Measurements from ENCODE around the gene TCEAL3. TPM values are rescaled to one million over a fixed set of nuclear protein-coding genes. Genes with fewer than 3 reads are reported as not detected.
"Not testable (repeated sequence)": the region's sequence is repeated elsewhere in the genome, so short reads cannot be mapped to it uniquely, and the experiment has no call there.

The TCEAL3 gene
- total RNA-seq = 19.3 TPM
- long read RNA-seq, transcript TCEAL3-202 (3 exons, 1,113 nt) = major isoform, 7 of 12 reads
- long read RNA-seq, partial matches to known transcripts = 2 of 12 reads
- long read RNA-seq, other reads (novel, unspliced or antisense) = 1 of 12 reads

DNA sequence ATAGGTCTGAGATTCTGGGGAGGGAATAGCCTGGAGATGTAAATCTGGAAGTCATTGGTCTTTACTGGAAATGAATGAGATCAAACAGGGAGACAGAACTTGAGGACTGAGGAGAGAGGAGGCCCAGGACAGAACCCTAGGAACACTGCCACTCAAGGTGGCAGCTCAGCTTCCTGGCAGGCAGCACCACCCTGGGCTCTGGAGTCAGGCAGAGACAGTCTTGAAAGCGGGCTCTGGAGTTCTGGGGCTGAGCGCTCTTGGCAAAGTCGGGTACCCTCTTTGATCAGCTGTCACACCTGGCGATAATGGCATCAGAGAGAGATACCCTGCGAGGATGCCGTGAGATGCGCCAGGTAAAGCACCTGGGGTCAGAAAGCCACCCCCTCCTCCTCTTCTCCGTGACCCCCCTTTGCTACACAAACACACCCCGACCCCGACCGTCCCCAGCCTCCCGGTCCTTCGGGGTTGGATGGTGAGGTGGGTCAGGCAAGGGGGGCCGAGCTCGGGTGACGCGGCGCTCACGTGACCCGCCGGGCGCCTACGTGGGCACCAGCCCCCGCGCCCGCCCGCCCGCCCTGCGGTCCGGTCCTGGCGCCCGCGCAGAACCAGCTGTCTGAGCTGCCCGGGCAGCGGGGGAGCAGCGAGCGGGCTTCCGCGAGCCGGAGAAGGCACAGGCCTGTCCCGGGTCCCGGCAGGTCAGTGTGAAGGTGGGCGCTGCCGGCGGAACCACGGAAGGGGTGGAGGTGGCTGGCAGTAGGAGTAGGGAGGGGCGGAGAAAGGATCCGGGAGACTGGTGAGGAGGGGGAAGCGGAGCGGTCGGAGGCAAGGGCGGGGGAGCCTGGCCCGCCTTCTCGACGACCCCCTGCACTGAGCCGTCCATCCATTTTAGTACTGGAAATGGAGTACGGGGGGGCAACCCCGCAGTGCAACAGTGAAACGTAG is at the start of gene TCEAL3:
Gene TCEAL3, plus strand, starts transcription at position 600 of the 942 bp plus-strand sequence. CDS start 1,102 bp downstream, outside the sequence.
- intact Hi-C loops (cut with DNase I) = loop anchor here (2.0 kb wide), 1 partner anchor 21 kb away; the partner anchor contains the start of gene TCEAL1
- peak; percentile 79 for DNase-seq (ENCODE audit: missing footprints)
- peak; percentile 89 for ATAC-seq

GRCh38 chrX:103560256-103560655 is 47.5 kb upstream of the TCEAL3 start:
- ATAC-seq = no peak
- intact Hi-C loops (cut with DNase I) = no loop called here
- DNase-seq (ENCODE audit: missing footprints) = no peak

- DNase-seq (ENCODE audit: missing footprints) (no peak), ATAC-seq (no peak)
- intact Hi-C loops (cut with DNase I) = no loop called here
These were observed 45.0 kb upstream of the TCEAL3 start for GRCh38 chrX:103562801-103563200.

GRCh38 chrX:103565197-103565596 is 42.6 kb upstream of the TCEAL3 start:
- no peak for DNase-seq (ENCODE audit: missing footprints)
- intact Hi-C loops (cut with DNase I) = no loop called here
- no peak for ATAC-seq

- intact Hi-C loops (cut with DNase I) = no loop called here
- no peak for DNase-seq (ENCODE audit: missing footprints)
- ATAC-seq = no peak
These were observed 42.0 kb upstream of the TCEAL3 start for GRCh38 chrX:103565752-103566151.

DNA sequence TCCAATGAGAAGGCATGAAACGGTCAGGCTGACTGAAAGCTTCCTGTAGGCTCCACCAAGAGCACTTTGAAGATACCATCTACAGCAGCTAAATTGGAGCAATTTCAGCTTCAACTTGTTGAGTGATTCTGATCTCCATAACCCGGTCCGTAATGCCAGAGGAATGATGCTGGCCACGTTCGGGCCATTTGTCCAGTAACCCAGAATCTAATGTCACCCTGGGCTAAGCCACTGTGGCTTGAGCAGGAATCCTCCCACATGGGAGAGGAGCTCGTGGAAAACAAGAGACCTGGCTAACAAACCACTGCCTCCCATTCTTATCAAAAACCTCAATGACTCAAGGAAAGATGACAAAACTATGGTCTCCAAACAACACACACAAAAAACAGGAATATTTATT is 36.6 kb upstream of the TCEAL3 start:
- intact Hi-C loops (cut with DNase I) = no loop called here
- ATAC-seq (no peak), DNase-seq (ENCODE audit: missing footprints) (no peak)

GRCh38 chrX:103571726-103572125 is 36.0 kb upstream of the TCEAL3 start:
- intact Hi-C loops (cut with DNase I) = no loop called here
- DNase-seq (ENCODE audit: missing footprints) (no peak), ATAC-seq (no peak)

DNA sequence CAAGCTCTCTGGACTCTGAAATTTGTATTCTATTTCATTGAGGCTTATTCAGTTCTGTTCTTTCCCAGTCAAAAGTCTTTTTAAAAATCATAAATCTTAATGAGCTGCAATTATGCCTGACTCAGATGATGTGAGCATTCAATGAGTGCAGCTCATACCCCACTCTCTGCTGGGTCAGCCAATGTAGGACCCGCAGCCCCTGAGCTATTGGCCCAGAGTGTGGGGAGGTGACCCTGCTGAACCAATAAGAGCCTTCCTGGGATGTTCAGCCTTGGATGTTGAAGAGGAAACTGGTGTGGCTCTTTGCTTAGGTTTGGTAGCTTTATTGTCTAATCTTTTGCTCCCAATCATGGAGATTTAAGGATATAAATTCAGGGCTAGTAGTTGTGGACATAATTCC is 34.6 kb upstream of the TCEAL3 start:
- DNase-seq (ENCODE audit: missing footprints) = no peak
- intact Hi-C loops (cut with DNase I) = no loop called here
- ATAC-seq = no peak

- intact Hi-C loops (cut with DNase I) = no loop called here
- ATAC-seq = no peak
- no peak for DNase-seq (ENCODE audit: missing footprints)
These were observed 23.2 kb upstream of the TCEAL3 start for GRCh38 chrX:103584596-103584995.

DNA sequence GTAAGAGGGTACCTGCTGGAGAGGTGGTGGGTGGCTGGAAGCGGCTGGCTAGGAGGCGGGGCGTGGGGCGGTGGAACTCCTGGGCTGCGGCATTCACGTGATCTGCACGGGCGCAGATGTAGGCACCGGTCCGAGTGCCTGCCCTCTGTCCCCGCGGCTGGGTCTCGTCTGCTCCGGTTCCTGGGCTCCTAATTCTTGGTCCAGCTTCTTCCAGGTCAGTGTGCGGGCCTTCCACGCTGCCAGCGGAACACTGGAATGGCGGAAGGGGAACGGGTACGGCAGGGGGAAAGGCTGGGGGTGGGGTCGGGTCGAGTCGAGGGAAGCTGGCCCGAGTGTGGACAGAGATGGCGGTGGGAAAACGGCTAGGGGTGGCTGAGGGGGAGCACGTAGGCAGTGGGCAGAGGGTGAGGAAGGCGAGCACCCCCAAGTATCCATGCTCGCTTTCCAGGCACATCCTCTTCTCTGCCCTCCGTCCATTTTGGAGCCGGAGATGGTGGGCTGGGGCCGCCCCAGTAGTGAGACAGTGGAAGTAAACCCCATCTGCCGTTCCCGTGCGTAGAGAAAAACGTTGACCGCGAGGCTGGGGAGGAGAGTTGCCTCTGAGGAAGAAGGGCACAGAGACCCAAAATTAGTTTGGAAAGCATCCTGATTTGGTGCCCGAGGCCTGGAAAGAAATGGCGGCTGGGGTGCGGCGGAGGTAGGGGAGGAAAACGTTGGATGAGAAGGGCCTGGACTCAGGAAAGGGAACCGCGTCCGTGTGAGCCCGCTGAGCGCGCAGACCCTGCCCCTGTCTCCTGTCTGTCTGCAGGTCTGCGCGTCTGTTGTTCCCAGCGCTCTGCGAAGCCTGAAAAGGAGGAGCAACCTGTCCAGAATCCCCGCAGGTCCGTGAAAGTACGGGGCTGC is 22.1 kb upstream of the TCEAL3 start, which contains the start of gene TCEAL4:
Gene TCEAL4, plus strand, starts transcription at position 105 of the 903 bp plus-strand sequence. CDS start 1,161 bp downstream, outside the sequence.
- ATAC-seq (peak; percentile 87), DNase-seq (ENCODE audit: missing footprints) (peak; percentile 73)
- intact Hi-C loops (cut with DNase I) = no loop called here

DNA sequence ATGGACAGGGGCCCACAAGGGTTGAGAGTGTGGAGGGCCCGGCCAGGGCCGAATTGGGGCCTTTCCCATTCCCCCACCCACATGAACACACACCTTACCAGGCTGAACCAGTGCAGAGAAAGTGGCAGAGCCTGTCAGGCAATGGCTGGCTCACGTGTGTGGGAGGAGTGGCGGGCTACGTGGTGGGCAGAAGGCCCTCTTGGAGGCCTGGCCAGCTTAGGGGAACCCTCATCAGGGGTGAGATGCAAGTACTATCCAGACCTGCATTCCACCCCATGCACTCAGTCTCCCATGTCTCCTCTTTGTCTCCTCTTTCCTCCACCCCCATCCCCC is 21.5 kb upstream of the TCEAL3 start:
- intact Hi-C loops (cut with DNase I) = no loop called here
- DNase-seq (ENCODE audit: missing footprints) (no peak), ATAC-seq (peak; percentile 26)

GRCh38 chrX:103586659-103587058 is 21.1 kb upstream of the TCEAL3 start:
- ATAC-seq (no peak), DNase-seq (ENCODE audit: missing footprints) (no peak)
- intact Hi-C loops (cut with DNase I) = no loop called here

GRCh38 chrX:103592295-103592694 is 15.5 kb upstream of the TCEAL3 start:
- intact Hi-C loops (cut with DNase I); ATAC-seq; DNase-seq (ENCODE audit: missing footprints): not testable (repeated sequence)

GRCh38 chrX:103595202-103595601 is 12.6 kb upstream of the TCEAL3 start:
- ATAC-seq; intact Hi-C loops (cut with DNase I); DNase-seq (ENCODE audit: missing footprints): not testable (repeated sequence)

DNA sequence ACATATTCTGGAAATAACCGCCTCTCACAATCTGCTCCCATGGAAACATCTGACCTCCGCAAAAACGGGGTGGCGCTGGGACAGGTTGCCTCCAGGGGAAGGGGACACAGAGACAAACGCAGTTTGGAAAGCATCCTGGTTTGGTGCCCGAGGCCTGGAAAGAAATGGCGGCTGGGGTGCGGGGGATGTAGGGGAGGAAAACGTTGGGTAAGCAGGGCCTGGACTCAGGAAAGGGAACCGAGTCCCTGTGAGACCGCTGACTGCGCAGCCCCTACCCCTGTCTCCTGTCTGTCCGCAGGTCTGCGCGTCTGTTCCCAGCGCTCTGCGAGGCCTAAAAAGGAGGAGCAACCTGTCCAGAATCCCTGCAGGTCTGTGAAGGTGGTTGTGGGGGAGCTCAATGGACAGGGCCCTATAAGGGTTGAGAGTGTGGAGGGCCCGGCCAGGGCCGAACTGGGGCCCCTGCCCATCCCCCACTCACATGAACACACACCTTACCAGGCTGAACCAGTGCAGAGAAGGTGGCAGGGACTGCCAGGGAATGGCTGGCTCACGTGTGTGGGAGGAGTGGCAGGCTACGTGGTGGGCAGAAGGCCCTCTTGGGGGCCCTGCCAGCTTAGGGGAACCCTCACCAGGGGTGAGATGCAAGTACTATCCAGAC is 672 bp downstream of the TCEAL3 start:
- intact Hi-C loops (cut with DNase I) = loop anchor here (2.0 kb wide), 1 partner anchor 20 kb away; the partner anchor contains the start of gene TCEAL1
- peak; percentile 53 for ATAC-seq
- DNase-seq (ENCODE audit: missing footprints) = peak; percentile 57

DNA sequence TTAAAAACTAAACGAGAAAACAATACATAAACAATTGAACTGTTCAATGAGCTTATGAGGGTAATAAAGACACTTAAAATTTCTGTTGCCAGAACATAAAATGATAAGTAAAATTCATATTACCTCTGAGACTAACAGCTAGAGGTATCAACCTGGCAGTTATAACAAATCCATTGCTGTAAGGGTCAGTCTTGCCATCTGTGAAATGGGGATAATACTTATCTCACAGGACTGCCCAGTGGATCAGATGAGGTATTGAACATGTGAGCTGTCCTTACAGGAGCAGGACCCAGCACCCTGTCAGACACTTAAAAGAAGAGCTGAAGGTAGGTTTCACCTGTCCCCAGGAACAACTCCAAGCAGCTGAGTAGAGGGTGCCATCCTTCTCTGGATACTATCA is 2.5 kb downstream of the TCEAL3 start:
- ATAC-seq (no peak), DNase-seq (ENCODE audit: missing footprints) (no peak)
- intact Hi-C loops (cut with DNase I) = no loop called here

DNA sequence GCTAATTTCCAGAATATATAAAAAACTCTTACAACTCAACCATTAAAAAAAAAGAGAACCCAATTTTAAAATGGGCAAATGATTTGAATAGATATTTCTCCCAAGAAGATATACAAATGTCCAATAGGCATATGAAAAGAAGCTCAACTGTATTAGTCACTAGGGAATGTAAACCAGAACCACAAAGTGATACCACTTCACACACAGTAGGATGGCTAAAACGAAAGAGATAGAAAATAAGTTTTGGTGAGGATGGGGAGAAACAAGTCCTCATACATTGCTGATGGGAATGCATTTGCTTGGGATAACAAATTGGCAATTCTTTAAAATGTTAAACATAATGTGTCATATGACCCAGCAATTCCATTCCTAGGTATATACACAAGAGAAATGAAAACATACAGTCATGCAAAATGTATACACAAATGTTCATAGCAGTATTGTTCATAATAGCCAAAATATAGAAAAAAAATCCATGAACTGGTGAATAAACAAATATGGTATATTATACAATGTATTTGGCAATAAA is 5.7 kb downstream of the TCEAL3 start:
- DNase-seq (ENCODE audit: missing footprints) (no peak), ATAC-seq (no peak)
- intact Hi-C loops (cut with DNase I) = no loop called here

DNA sequence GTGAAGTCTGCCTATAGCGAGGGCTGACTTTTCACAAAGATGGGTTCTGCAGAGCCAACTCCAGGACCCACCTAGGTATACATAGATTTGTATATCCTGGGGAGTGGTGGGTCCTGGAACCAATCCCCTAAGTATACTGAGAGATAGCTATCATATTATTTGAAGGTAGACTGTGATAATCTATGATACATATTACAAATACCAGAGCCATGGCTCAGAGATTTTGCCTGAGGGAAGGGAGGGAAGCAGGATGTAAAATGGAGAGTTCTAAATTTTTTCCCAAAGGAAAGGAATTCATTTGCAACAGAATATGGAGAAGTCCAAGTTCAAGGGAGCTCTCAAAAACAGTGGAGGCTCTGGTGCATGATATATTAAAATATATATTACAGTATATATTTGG is 7.2 kb downstream of the TCEAL3 start:
- intact Hi-C loops (cut with DNase I) = no loop called here
- ATAC-seq (no peak), DNase-seq (ENCODE audit: missing footprints) (no peak)

Measured in Right ventricle myocardium inferior (tissue), 1 donor.